Calu3 (cell line): ENCODE measurements around the gene ELF2. TPM values are rescaled to one million over a fixed set of nuclear protein-coding genes. Genes with fewer than 3 reads are reported as not detected.

Experiments
- BruUV-seq: library from RNA; stranded (reverse); fragments of 400-500 nt; replicated peaks from 2 replicates; lab custom pipeline; 2021; lab: Mats Ljungman, UMichigan
- CTCF ChIA-PET: fragments of 300-600 bp; sonication (Branson Sonifier 250); formaldehyde crosslinking; loops from one replicate; lab custom pipeline; 2022; ENCODE audit warnings: antibody characterized with exemption; lab: Charles Lee
- DNase-seq: peaks from one replicate; pipeline ENCODE4 v3.0.0; 2022
- H3K27ac Mint-ChIP-seq: one replicate; pipeline ENCODE4 v1.8.0; 2022; ENCODE audit warnings: mixed read lengths; ENCODE audit not compliant: unreplicated experiment
- H3K27me3 Mint-ChIP-seq: one replicate; pipeline ENCODE4 v1.8.0; 2022; ENCODE audit warnings: mixed read lengths; ENCODE audit not compliant: unreplicated experiment
- H3K36me3 Mint-ChIP-seq: one replicate; pipeline ENCODE4 v1.8.0; 2022; ENCODE audit warnings: mild to moderate bottlenecking, moderate library complexity, mixed read lengths; ENCODE audit not compliant: insufficient read depth, unreplicated experiment
- H3K4me1 Mint-ChIP-seq: one replicate; pipeline ENCODE4 v1.8.0; 2022; ENCODE audit warnings: mild to moderate bottlenecking, low read depth, mixed read lengths; ENCODE audit not compliant: unreplicated experiment
- H3K4me3 Mint-ChIP-seq: one replicate; pipeline ENCODE4 v1.8.0; 2022; ENCODE audit warnings: mild to moderate bottlenecking, low read depth, moderate library complexity, mixed read lengths; ENCODE audit not compliant: unreplicated experiment
- H3K9me3 Mint-ChIP-seq: one replicate; pipeline ENCODE4 v1.8.0; 2022; ENCODE audit warnings: low read depth, mixed read lengths; ENCODE audit not compliant: unreplicated experiment
- CTCF ChIP-seq: fragments of 200-600 bp; IDR thresholded peaks from one replicate; pipeline ENCODE4 v1.8.0; 2022; ENCODE audit warnings: antibody characterized with exemption; ENCODE audit not compliant: unreplicated experiment
- intact Hi-C: fragments of 100-400 bp; cut with micrococcal nuclease; formaldehyde crosslinking; loops from one replicate; pipeline ENCODE4 v1.10.0; 2022; ENCODE audit not compliant: unreplicated experiment
- total RNA-seq: library from RNA; stranded (reverse); gene quantifications from 2 replicates; pipeline ENCODE4 v1.2.3, GENCODE V29; 2022

ELF2 gene
- total RNA-seq, 1 experiment from 2014 or later, result 27.8 TPM

- no peak for DNase-seq
- no peak overlapping the region for H3K4me3 Mint-ChIP-seq
- no peak overlapping the region for H3K27ac Mint-ChIP-seq
- TF ChIP-seq CTCF, result no peak
- no peaks in the 10 kb centered on the region for H3K4me1 Mint-ChIP-seq
- intact Hi-C loops, result no loop called here
- H3K36me3 Mint-ChIP-seq, result peaks cover 39% of the 10 kb centered on the region
- BruUV-seq, result no TSS peak
- H3K27me3 Mint-ChIP-seq, result no peaks in the 10 kb centered on the region
- no peaks in the 10 kb centered on the region for H3K9me3 Mint-ChIP-seq
- CTCF ChIA-PET, result interaction anchor here (0.7 kb wide), 2 partner anchors 14 to 877 kb away, joined by 3 read pairs; no protein-coding TSS in a partner anchor
These were observed 132.7 kb downstream of the ELF2 start for GRCh38 chr4:139044291-139044690.

- no peak for TF ChIP-seq CTCF
- Mint-ChIP-seq H3K36me3 (peaks cover 27% of the 10 kb centered on the region), H3K27me3 (no peaks in the 10 kb centered on the region), H3K27ac (no peak overlapping the region), H3K4me1 (no peaks in the 10 kb centered on the region), H3K4me3 (no peak overlapping the region), H3K9me3 (no peaks in the 10 kb centered on the region)
- no peak for DNase-seq
- no TSS peak for BruUV-seq
- intact Hi-C loops, result no loop called here
- CTCF ChIA-PET, result no interaction called here
These were observed 134.0 kb downstream of the ELF2 start for GRCh38 chr4:139042981-139043460.

GRCh38 chr4:139038874-139039443 is 138.1 kb downstream of the ELF2 start:
- BruUV-seq, result no TSS peak
- H3K36me3 Mint-ChIP-seq, result peaks cover 17% of the 10 kb centered on the region
- no peaks in the 10 kb centered on the region for H3K9me3 Mint-ChIP-seq
- intact Hi-C loops, result no loop called here
- no peaks in the 10 kb centered on the region for H3K27me3 Mint-ChIP-seq
- no peak overlapping the region for H3K4me3 Mint-ChIP-seq
- no peak for DNase-seq
- peaks cover 13% of the 10 kb centered on the region for H3K4me1 Mint-ChIP-seq
- no peak for TF ChIP-seq CTCF
- CTCF ChIA-PET, result interaction anchor here (0.6 to 1.3 kb wide), 2 partner anchors 9 to 206 kb away, joined by 3 read pairs; no protein-coding TSS in a partner anchor
- no peak overlapping the region for H3K27ac Mint-ChIP-seq

- CTCF ChIA-PET, result no interaction called here
- intact Hi-C loops, result no loop called here
- no TSS peak for BruUV-seq
- Mint-ChIP-seq H3K4me1 (peaks cover 13% of the 10 kb centered on the region), H3K27ac (no peak overlapping the region), H3K9me3 (no peaks in the 10 kb centered on the region), H3K4me3 (no peak overlapping the region), H3K36me3 (peaks cover 11% of the 10 kb centered on the region), H3K27me3 (no peaks in the 10 kb centered on the region)
- no peak for DNase-seq
- TF ChIP-seq CTCF, result no peak
These were observed 140.1 kb downstream of the ELF2 start for GRCh38 chr4:139036885-139037284.
